B cell (primary cell): ENCODE data around the gene HOXA3.

Experiments used
- CTCF ChIP-seq: fragments of 200-600 bp; IDR thresholded peaks from one replicate; pipeline ENCODE4 v1.8.0; 2022; ENCODE audit warnings: antibody characterized with exemption, mild to moderate bottlenecking
- EZH2 ChIP-seq: IDR thresholded peaks from 2 replicates; pipeline ENCODE4 v1.6.1; 2012; ENCODE audit warnings: borderline replicate concordance, low read depth, mild to moderate bottlenecking, moderate library complexity, low read length; ENCODE audit not compliant: insufficient read depth, poor library complexity, severe bottlenecking

GRCh38 chr7:27111751-27112277, 40.6 kb downstream of the HOXA3 start:
- TF ChIP-seq CTCF (no peak), EZH2 (no peak)
